HepG2 (cell line): ENCODE results near the gene CENPB. TPM values are rescaled to one million over a fixed set of nuclear protein-coding genes. Genes with fewer than 3 reads are reported as not detected.

Source experiments
- ATAC-seq: fragments of 200-7000 bp; cut with Tn5 transposase; 3 replicates; pipeline ENCODE4 v1.9.1; 2020; ENCODE audit warnings: mild to moderate bottlenecking, moderate library complexity
- BruUV-seq: library from RNA; stranded (reverse); fragments of 400-500 nt; replicated peaks from 2 replicates; lab custom pipeline; 2021; lab: Mats Ljungman, UMichigan
- CTCF ChIA-PET: fragments of 300-600 bp; formaldehyde crosslinking; extraction: SDS; loops from one replicate; lab custom pipeline; 2021; ENCODE audit warnings: low total read pairs, inconsistent platforms, low intra/inter-chr PET ratio; lab: Yijun Ruan, JAX
- POLR2A ChIA-PET: fragments of 350-600 bp; sonication (Branson Sonifier 250); formaldehyde crosslinking; loops from one replicate; lab custom pipeline; 2020; ENCODE audit warnings: antibody characterized with exemption, inconsistent platforms; lab: Yijun Ruan, JAX
- DNase-seq: peaks from one replicate; pipeline ENCODE4 v3.0.0-alpha.2; 2015; ENCODE audit warnings: low spot score
- FAIRE-seq: peaks from 3 replicates; lab custom pipeline; 2011; peaks lifted over from hg19 to GRCh38; lab: Jason Lieb, UNC
- H2AFZ ChIP-seq: one replicate; pipeline ENCODE4 v1.6.1; 2011; ENCODE audit warnings: low read length, inconsistent platforms
- H3K27ac ChIP-seq: fragments of 300-600 bp; 3 replicates; pipeline ENCODE4 v1.8.0; 2011; ENCODE audit warnings: mixed run types, mild to moderate bottlenecking, mixed read lengths, low read length, inconsistent platforms; ENCODE audit not compliant: insufficient read depth; ENCODE audit errors: extremely low read length
- H3K27me3 ChIP-seq, 2 experiments: fragments of 200-600 bp in 1 of 2; 2 replicates in 1 of 2; 3 replicates in 1 of 2; pipeline versions ENCODE4 v1.6.0 to v1.8.0; 2011; ENCODE audit warnings: low read length in 2 of 2, mild to moderate bottlenecking in 2 of 2, moderate library complexity in 2 of 2, inconsistent platforms in 1 of 2; ENCODE audit not compliant: insufficient read depth in 2 of 2, control insufficient read depth in 1 of 2
- H3K36me3 ChIP-seq, 2 experiments: fragments of 200-600 bp in 1 of 2; replicated peaks in 1 of 2; 2 replicates in 1 of 2; 3 replicates in 1 of 2; pipeline versions ENCODE4 v1.5.1 to v1.8.0; 2011; ENCODE audit warnings: low read length in 2 of 2, inconsistent platforms in 1 of 2; ENCODE audit not compliant: insufficient read depth in 2 of 2, control insufficient read depth in 1 of 2
- H3K4me1 ChIP-seq: 2 replicates; pipeline ENCODE4 v1.5.1; 2012; ENCODE audit warnings: low read length, inconsistent platforms; ENCODE audit not compliant: insufficient read depth
- H3K4me2 ChIP-seq: 2 replicates; pipeline ENCODE4 v1.6.0; 2011; ENCODE audit warnings: low read depth, low read length, inconsistent platforms
- H3K4me3 ChIP-seq, 3 experiments: fragments of 200-600 bp in 1 of 3; sonication (generic), shearing (Covaris generic) in 1 of 3; replicated peaks in 1 of 3; 2 replicates each; pipeline ENCODE4 v1.5.1; 2011 to 2016; ENCODE audit warnings: low read length in 3 of 3, inconsistent platforms in 2 of 3, low read depth in 2 of 3, mild to moderate bottlenecking in 2 of 3, control low read depth in 1 of 3, mixed read lengths in 1 of 3; ENCODE audit not compliant: insufficient read depth in 1 of 3
- H3K79me2 ChIP-seq: one replicate; pipeline ENCODE4 v1.6.1; 2011; ENCODE audit warnings: low read length, inconsistent platforms; ENCODE audit not compliant: insufficient read depth
- H3K9ac ChIP-seq: 2 replicates; pipeline ENCODE4 v1.6.0; 2011; ENCODE audit warnings: mild to moderate bottlenecking, low read depth, low read length, inconsistent platforms; ENCODE audit not compliant: insufficient read depth
- H3K9me3 ChIP-seq: 2 replicates; pipeline ENCODE4 v1.5.1; 2012; ENCODE audit warnings: mild to moderate bottlenecking, low read length
- H4K20me1 ChIP-seq: 2 replicates; pipeline ENCODE4 v1.6.0; 2011; ENCODE audit warnings: inconsistent platforms, mild to moderate bottlenecking, low read length, moderate library complexity; ENCODE audit not compliant: insufficient read depth
- BRD4 ChIP-seq: sonication (generic); formaldehyde crosslinking; IDR thresholded peaks from 2 replicates; pipeline ENCODE4 v1.4.0; 2020; ENCODE audit warnings: missing genetic modification reagents
- HNF4A ChIP-seq: sonication (generic); formaldehyde crosslinking; IDR thresholded peaks from 2 replicates; pipeline ENCODE4 v1.4.0; 2020; ENCODE audit warnings: missing genetic modification reagents
- MAFK ChIP-seq, 2 experiments: IDR thresholded peaks in 1 of 2; conservative IDR thresholded peaks in 1 of 2; 2 replicates each; pipeline ENCODE4 v1.6.1; 2011; ENCODE audit warnings: improper control_type of control experiment in 2 of 2, low read length in 2 of 2
- PCBP1 ChIP-seq: fragments of 200-400 bp; formaldehyde crosslinking; IDR thresholded peaks from 2 replicates; pipeline ENCODE4 v1.6.1; 2017; ENCODE audit warnings: mild to moderate bottlenecking, low read depth, low read length, borderline replicate concordance
- RBM39 ChIP-seq: fragments of 200-400 bp; formaldehyde crosslinking; IDR thresholded peaks from one replicate; pipeline ENCODE4 v1.6.1; 2018; ENCODE audit warnings: antibody characterized with exemption, mild to moderate bottlenecking, low read depth, low read length; ENCODE audit not compliant: poor library complexity, severe bottlenecking
- RFX3 ChIP-seq: IDR thresholded peaks from 2 replicates; pipeline ENCODE4 v1.6.1; 2016; ENCODE audit warnings: missing biosample characterization, missing genetic modification reagents
- ZBTB33 ChIP-seq: sonication (generic); formaldehyde crosslinking; IDR thresholded peaks from 2 replicates; pipeline ENCODE4 v1.4.0; 2020; ENCODE audit warnings: missing genetic modification reagents
- ZC3H13 ChIP-seq: sonication (generic); formaldehyde crosslinking; IDR thresholded peaks from 2 replicates; pipeline ENCODE4 v1.8.1; 2023; ENCODE audit warnings: mild to moderate bottlenecking, missing genetic modification reagents, moderate library complexity
- ZNF414 ChIP-seq: sonication (generic); formaldehyde crosslinking; IDR thresholded peaks from 2 replicates; pipeline ENCODE4 v1.5.0; 2020; ENCODE audit warnings: missing genetic modification reagents
- ZNF468 ChIP-seq: sonication (generic); formaldehyde crosslinking; IDR thresholded peaks from 2 replicates; pipeline ENCODE4 v1.8.0; 2022; ENCODE audit warnings: mild to moderate bottlenecking, moderate library complexity, missing genetic modification reagents
- ZNF691 ChIP-seq: sonication (generic); formaldehyde crosslinking; IDR thresholded peaks from 2 replicates; pipeline ENCODE4 v1.4.0; 2020; ENCODE audit warnings: missing genetic modification reagents, low read depth, mild to moderate bottlenecking, borderline replicate concordance
- ZNF83 ChIP-seq: sonication (generic); formaldehyde crosslinking; IDR thresholded peaks from 2 replicates; pipeline ENCODE4 v1.4.0; 2020; ENCODE audit warnings: missing genetic modification reagents, mild to moderate bottlenecking, borderline replicate concordance
- ZSCAN21 ChIP-seq: sonication (generic); formaldehyde crosslinking; IDR thresholded peaks from 2 replicates; pipeline ENCODE4 v1.8.0; 2022; ENCODE audit warnings: mild to moderate bottlenecking, missing genetic modification reagents, moderate library complexity, borderline replicate concordance
- WGBS: methylation state at CpG from one replicate; pipeline ENCODE4 v1.1.6; 2017; ENCODE audit warnings: low lambda C conversion rate; 5-methylcytosine and 5-hydroxymethylcytosine counted together
- in situ Hi-C: cut with HindIII; loops from 2 replicates; pipeline ENCODE4 v1.10.0; 2017; ENCODE audit warnings: low pct_unique_long_range_greater_than_20kb; ENCODE audit not compliant: extremely low pct_ligation_motif_present
- intact Hi-C: fragments of 100-400 bp; cut with micrococcal nuclease; formaldehyde crosslinking; loops from one replicate; pipeline ENCODE4 v1.10.0; 2022; ENCODE audit not compliant: unreplicated experiment
- polyA plus RNA-seq, 8 experiments: library from polyadenylated mRNA; depleted of rRNA in 3 of 8; stranded (reverse) in 7 of 8; unstranded in 1 of 8; fragments of >200 nt; fragmentation: Illumina TruSeq in 4 of 8; extraction: Trizol in 4 of 8; gene quantifications; 2 replicates each; pipeline versions ENCODE4 v1.2.1 to v1.2.3, GENCODE V29; 2011 to 2016; ENCODE audit warnings: low read depth in 4 of 8, missing spikeins in 1 of 8, mixed read lengths in 1 of 8; ENCODE audit not compliant: insufficient read depth in 1 of 8
- total RNA-seq, 5 experiments: library from RNA; depleted of rRNA; stranded (reverse); fragments of >200 nt; fragmentation: Illumina TruSeq; extraction: Trizol; gene quantifications; 2 replicates each; pipeline ENCODE4 v1.2.3, GENCODE V29; 2016; ENCODE audit warnings: low read depth in 1 of 5

CENPB gene
- total and polyA plus RNA-seq, 2 of the 13 experiments (the other 11 are each of a cell fraction or from before 2014, with no cell fraction given) = 10.4 to 54.5 TPM

- TF ChIP-seq BRD4 (CRISPR knock-in tag) (0 out of 2 replicates have a peak, but pooled peaks have one; percentile 13), PCBP1 (peak; percentile 75; the same call in 1 of the 2 replicates)
Measured at GRCh38 chr20:3753501-3754275, 32.9 kb downstream of the CENPB start (continued).

- Histone ChIP-seq H3K79me2 (no peaks in the 10 kb centered on the region), H3K9ac (no peak overlapping the region), H3K4me2 (no peak overlapping the region), H3K4me3 (no peak overlapping the region), H3K27ac (no peak overlapping the region), H4K20me1 (no peaks in the 10 kb centered on the region), H2AFZ (no peak overlapping the region), H3K4me1 (peaks cover 20% of the 10 kb centered on the region), H3K9me3 (no peaks in the 10 kb centered on the region), H3K36me3 (peaks cover 20 to 21% of the 10 kb centered on the region in 2 experiments; a peak in 4 of 5 replicates), H3K27me3 (peaks cover 2 to 12% of the 10 kb centered on the region in 2 experiments; a peak in 4 of 5 replicates)
- no TSS peak for BruUV-seq
- ChIA-PET CTCF (interaction anchor here (0.6 to 1.7 kb wide), 10 partner anchors 13 to 332 kb away, joined by 3 to 9 read pairs (median 6); partner anchors contain the start of genes AP5S1 and SPEF1), POLR2A (interaction anchor here (3.9 kb wide), 1 partner anchor 15 kb away, joined by 21 read pairs; the partner anchor contains the start of gene ADISSP)
- peak; percentile 71 for DNase-seq
- 75% methylated on average over 4 of the region's 4 CpGs for WGBS
- ATAC-seq = peak; percentile 54
- peak; percentile 92 for FAIRE-seq
- intact Hi-C loops = loop anchor here (1.0 to 2.0 kb wide), 4 partner anchors 15 to 102 kb away; partner anchors contain the start of gene SPEF1
- in situ Hi-C loops = no loop called here
- TF ChIP-seq ZNF691 (CRISPR knock-in tag) = no peak
- TF ChIP-seq MAFK (conservative IDR thresholded peaks at IDR 0.05 in 1 of 2, IDR thresholded peaks at IDR 0.05 in 1 of 2; ENCODE audit: low read length in 2 of 2) = no peak
- peak; percentile 47 for TF ChIP-seq ZBTB33
- no peak for TF ChIP-seq ZC3H13 (CRISPR knock-in tag)
- no peak for TF ChIP-seq HNF4A (CRISPR knock-in tag)
- no peak for TF ChIP-seq ZSCAN21 (CRISPR knock-in tag)
- no peak for TF ChIP-seq RFX3 (CRISPR knock-in tag)
- no peak for TF ChIP-seq ZNF468 (CRISPR knock-in tag)
- TF ChIP-seq RBM39 = no peak
- 0 out of 2 replicates have a peak, but pooled peaks have one; percentile 31 for TF ChIP-seq ZNF414 (CRISPR knock-in tag)
- no peak for TF ChIP-seq ZNF83 (CRISPR knock-in tag)
Measured at GRCh38 chr20:3753098-3753497, 33.4 kb downstream of the CENPB start.
